ENCODE data around the gene TGM6.

Gene TGM6

GRCh38 chr20:2459981-2460751, 79.5 kb downstream of the TGM6 start:
- Histone ChIP-seq H3K4me1 (ENCODE audit: low read length) (no peaks in the 10 kb centered on the region), H3K4me3 (ENCODE audit: low read length) (no peak overlapping the region), H3K27ac (ENCODE audit: low read length) (no peak overlapping the region), H3K79me2 (ENCODE audit: low read length) (peaks cover 15% of the 10 kb centered on the region), H2AFZ (ENCODE audit: low read depth, low read length) (no peak overlapping the region), H3K36me3 (replicated peaks; ENCODE audit: low read depth, low read length) (peaks cover 63% of the 10 kb centered on the region), H4K20me1 (ENCODE audit: insufficient read depth, low read length) (peaks cover 32% of the 10 kb centered on the region), H3K27me3 (ENCODE audit: low read depth, low read length) (no peaks in the 10 kb centered on the region), H3K9me3 (ENCODE audit: insufficient read depth, low read length) (no peaks in the 10 kb centered on the region), H3K9ac (ENCODE audit: low read length) (no peak overlapping the region), H3K4me2 (ENCODE audit: low read length) (no peak overlapping the region)
- no peak for TF ChIP-seq CTCF (IDR thresholded peaks at IDR 0.05; ENCODE audit: low read depth, low read length)
- no peak for TF ChIP-seq EZH2phosphoT487 (IDR thresholded peaks at IDR 0.05; ENCODE audit: low read depth)

GRCh38 chr20:2460752-2461424, 80.2 kb downstream of the TGM6 start:
- H3K79me2 ChIP-seq (ENCODE audit: low read length), result peaks cover 22% of the 10 kb centered on the region
- no peak overlapping the region for H2AFZ ChIP-seq (ENCODE audit: low read depth, low read length)
- no peak overlapping the region for H3K9ac ChIP-seq (ENCODE audit: low read length)
- H4K20me1 ChIP-seq (ENCODE audit: insufficient read depth, low read length), result peaks cover 39% of the 10 kb centered on the region
- TF ChIP-seq EZH2phosphoT487 (IDR thresholded peaks at IDR 0.05; ENCODE audit: low read depth) (no peak), CTCF (IDR thresholded peaks at IDR 0.05; ENCODE audit: low read depth, low read length) (no peak)
- H3K27ac ChIP-seq (ENCODE audit: low read length), result no peak overlapping the region
- peaks cover 69% of the 10 kb centered on the region for H3K36me3 ChIP-seq (replicated peaks; ENCODE audit: low read depth, low read length)
- H3K4me3 ChIP-seq (ENCODE audit: low read length), result no peak overlapping the region
- H3K4me1 ChIP-seq (ENCODE audit: low read length), result peaks cover 6% of the 10 kb centered on the region; the same call in 1 of the 2 replicates
- H3K9me3 ChIP-seq (ENCODE audit: insufficient read depth, low read length), result no peaks in the 10 kb centered on the region
- H3K4me2 ChIP-seq (ENCODE audit: low read length), result no peak overlapping the region
- H3K27me3 ChIP-seq (ENCODE audit: low read depth, low read length), result no peaks in the 10 kb centered on the region

- Histone ChIP-seq H4K20me1 (ENCODE audit: insufficient read depth, low read length) (peaks cover 55% of the 10 kb centered on the region), H3K36me3 (replicated peaks; ENCODE audit: low read depth, low read length) (peaks cover 85% of the 10 kb centered on the region), H3K4me2 (ENCODE audit: low read length) (no peak overlapping the region), H3K4me1 (ENCODE audit: low read length) (peaks cover 7% of the 10 kb centered on the region), H3K79me2 (ENCODE audit: low read length) (peaks cover 38% of the 10 kb centered on the region), H3K27ac (ENCODE audit: low read length) (no peak overlapping the region), H3K4me3 (ENCODE audit: low read length) (no peak overlapping the region), H2AFZ (ENCODE audit: low read depth, low read length) (no peak overlapping the region), H3K27me3 (ENCODE audit: low read depth, low read length) (no peaks in the 10 kb centered on the region), H3K9me3 (ENCODE audit: insufficient read depth, low read length) (no peaks in the 10 kb centered on the region), H3K9ac (ENCODE audit: low read length) (no peak overlapping the region)
- TF ChIP-seq EZH2phosphoT487 (IDR thresholded peaks at IDR 0.05; ENCODE audit: low read depth) (no peak), CTCF (IDR thresholded peaks at IDR 0.05; ENCODE audit: low read depth, low read length) (no peak)
Observed at GRCh38 chr20:2462484-2462883, 81.8 kb downstream of the TGM6 start.

- H3K4me2 ChIP-seq (ENCODE audit: low read length), result no peak overlapping the region
- H2AFZ ChIP-seq (ENCODE audit: low read depth, low read length), result no peak overlapping the region
- peaks cover 93% of the 10 kb centered on the region for H3K36me3 ChIP-seq (replicated peaks; ENCODE audit: low read depth, low read length)
- peaks cover 20% of the 10 kb centered on the region for H3K4me1 ChIP-seq (ENCODE audit: low read length)
- no peaks in the 10 kb centered on the region for H3K9me3 ChIP-seq (ENCODE audit: insufficient read depth, low read length)
- no peak overlapping the region for H3K9ac ChIP-seq (ENCODE audit: low read length)
- no peak overlapping the region for H3K4me3 ChIP-seq (ENCODE audit: low read length)
- H4K20me1 ChIP-seq (ENCODE audit: insufficient read depth, low read length), result peaks cover 68% of the 10 kb centered on the region
- no peaks in the 10 kb centered on the region for H3K27me3 ChIP-seq (ENCODE audit: low read depth, low read length)
- H3K79me2 ChIP-seq (ENCODE audit: low read length), result peaks cover 51% of the 10 kb centered on the region
- no peak for TF ChIP-seq EZH2phosphoT487 (IDR thresholded peaks at IDR 0.05; ENCODE audit: low read depth)
- TF ChIP-seq CTCF (IDR thresholded peaks at IDR 0.05; ENCODE audit: low read depth, low read length), result no peak
- no peak overlapping the region for H3K27ac ChIP-seq (ENCODE audit: low read length)
Observed at GRCh38 chr20:2463616-2464365, 83.1 kb downstream of the TGM6 start.

All from OCI-LY3 (cell line).